Spleen (tissue), 11 donors: Measurements from ENCODE around the gene HMGXB3. TPM values are rescaled to one million over a fixed set of nuclear protein-coding genes. Genes with fewer than 3 reads are reported as not detected.

Source experiments
- DNase-seq: peaks from one replicate; pipeline ENCODE4 v3.0.0-alpha.2; 2020
- H3K27ac ChIP-seq, 8 donors: fragments of 200-600 bp; sonication (generic) in 7 of 8; 1 replicate in 4 of 8; 2 replicates in 4 of 8; pipeline versions ENCODE4 v1.5.0 to v1.8.0; 2016 to 2021; ENCODE audit warnings: inconsistent platforms in 4 of 8, mild to moderate bottlenecking in 4 of 8, moderate library complexity in 1 of 8
- H3K27me3 ChIP-seq, 7 donors: fragments of 200-600 bp; sonication (generic) in 6 of 7; replicated peaks in 1 of 7; 1 replicate in 4 of 7; 2 replicates in 3 of 7; pipeline versions ENCODE4 v1.5.0 to v1.8.0; 2016 to 2021; ENCODE audit warnings: inconsistent platforms in 3 of 7, mild to moderate bottlenecking in 1 of 7
- H3K36me3 ChIP-seq, 6 donors: fragments of 200-600 bp; sonication (generic) in 5 of 6; 1 replicate in 4 of 6; 2 replicates in 2 of 6; pipeline versions ENCODE4 v1.5.0 to v1.8.0; 2016 to 2021; ENCODE audit warnings: inconsistent platforms in 2 of 6
- H3K4me1 ChIP-seq, 6 donors: fragments of 200-600 bp; sonication (generic) in 5 of 6; 1 replicate in 3 of 6; 2 replicates in 3 of 6; pipeline versions ENCODE4 v1.5.0 to v1.8.0; 2016 to 2021; ENCODE audit warnings: inconsistent platforms in 3 of 6
- H3K4me3 ChIP-seq, 8 donors: fragments of 200-600 bp; sonication (generic) in 7 of 8; 1 replicate in 4 of 8; 2 replicates in 4 of 8; pipeline versions ENCODE4 v1.5.0 to v1.8.0; 2016 to 2021; ENCODE audit warnings: inconsistent platforms in 4 of 8, mild to moderate bottlenecking in 4 of 8, moderate library complexity in 2 of 8
- H3K9me3 ChIP-seq, 8 donors: fragments of 200-600 bp; sonication (generic) in 7 of 8; 1 replicate in 4 of 8; 2 replicates in 4 of 8; pipeline versions ENCODE4 v1.5.0 to v1.8.0; 2016 to 2021; ENCODE audit warnings: inconsistent platforms in 4 of 8
- CTCF ChIP-seq, 11 experiments: fragments of 200-600 bp in 7 of 11; fragments of 450-650 bp in 4 of 11; sonication (generic) in 4 of 11; IDR thresholded peaks in 8 of 11; conservative IDR thresholded peaks in 3 of 11; 1 replicate in 7 of 11; 2 replicates in 4 of 11; pipeline versions ENCODE4 v1.4.0 to v1.8.0; 2016 to 2021; ENCODE audit warnings: antibody characterized with exemption in 11 of 11, inconsistent platforms in 4 of 11, mild to moderate bottlenecking in 1 of 11
- POLR2A ChIP-seq, 3 donors: fragments of 450-650 bp; IDR thresholded peaks; one replicate each; pipeline ENCODE4 v1.5.1; 2017; ENCODE audit warnings: antibody characterized with exemption in 3 of 3, mild to moderate bottlenecking in 1 of 3
- POLR2AphosphoS5 ChIP-seq, 3 donors: sonication (generic); formaldehyde crosslinking; IDR thresholded peaks; one replicate each; pipeline ENCODE4 v1.5.1; 2017; ENCODE audit warnings: antibody characterized with exemption in 3 of 3
- WGBS, 5 donors: extraction: QIAGEN DNeasy Blood & Tissue Kit in 3 of 5; methylation state at CpG; one replicate each; pipeline versions ENCODE4 v1.1.5 to v1.1.7; 2013 to 2018; 5-methylcytosine and 5-hydroxymethylcytosine counted together
- intact Hi-C: fragments of 100-400 bp; cut with DNase I; formaldehyde crosslinking; loops from one replicate; pipeline ENCODE4 v1.15.0; 2023; ENCODE audit warnings: low total_unique reads
- polyA plus RNA-seq, 3 donors: library from polyadenylated mRNA; stranded (reverse); fragments of 200-250 nt; gene quantifications; one replicate each; pipeline ENCODE4 v1.2.1, GENCODE V29; 2013
- total RNA-seq, 7 donors: library from RNA; depleted of rRNA in 3 of 7; stranded (reverse); fragments of >200 nt in 3 of 7; fragmentation: NEBNext Ultra II Directional in 4 of 7; extraction: Animal tissue kit (Norgen Biotek cat#: 25700) in 4 of 7; gene quantifications; one replicate each; pipeline versions ENCODE4 v1.1.0 to v1.2.1, GENCODE V29; 2016 to 2021
- donor health status: healthy with polysubstance abuse.
- donor health status: DM: no; HTN: no; CAD: no; lungs with moderate emphysema.
- donor health status: DM: no; HTN: no; CAD: no.
- donor health status: Bipolar disorder and iron deficiency.
- donor health status: healthy.
- donor health status: DM: no; HTN: no; CAD: no.
- donor health status: DM: yes; HTN: yes; CAD: no.

The HMGXB3 gene
- total and polyA plus RNA-seq, 10 donors = 14.3 to 51.7 (median 34.6) TPM

GRCh38 chr5:149999866-150000255, 678 bp upstream of the HMGXB3 start:
- TF ChIP-seq CTCF (IDR thresholded peaks at IDR 0.05 in 8 of 11, conservative IDR thresholded peaks at IDR 0.05 in 3 of 11) = no peak
- no peak for TF ChIP-seq POLR2AphosphoS5 (IDR thresholded peaks at IDR 0.05)
- no peak for TF ChIP-seq POLR2A (IDR thresholded peaks at IDR 0.05)
- H3K4me3 ChIP-seq = peak overlapping the region; percentile 62 to 100 (median 90)
- intact Hi-C loops = no loop called here
- H3K9me3 ChIP-seq = no peaks in the 10 kb centered on the region
- WGBS, 5 donors = 22 to 31% (median 28%) methylated on average over 7 of the region's 7 CpGs
- H3K4me1 ChIP-seq = peaks cover 18 to 58% (median 35%) of the 10 kb centered on the region in 6 donors
- no peak for DNase-seq
- no peaks in the 10 kb centered on the region for H3K27me3 ChIP-seq
- H3K27ac ChIP-seq = peak overlapping the region; percentile 70 to 95 (median 91)
- peaks cover 0 to 37% (median 14%) of the 10 kb centered on the region in 6 donors for H3K36me3 ChIP-seq

GRCh38 chr5:150000990-150001659, 586 bp downstream of the HMGXB3 start:
- Histone ChIP-seq H3K27me3 (no peaks in the 10 kb centered on the region), H3K36me3 (peaks cover 0 to 37% (median 16%) of the 10 kb centered on the region in 6 donors), H3K4me3 (peak overlapping the region; percentile 62 to 100 (median 90)), H3K27ac (peak overlapping the region; percentile 70 to 95 (median 91)), H3K4me1 (peaks cover 18 to 60% (median 35%) of the 10 kb centered on the region in 6 donors), H3K9me3 (no peaks in the 10 kb centered on the region)
- peak; percentile 93 for DNase-seq
- intact Hi-C loops = no loop called here
- 0 to 2% (median 0%) methylated on average over 18 to 44 of the region's 44 CpGs for WGBS, 5 donors
- TF ChIP-seq POLR2AphosphoS5 (IDR thresholded peaks at IDR 0.05) = no peak
- no peak for TF ChIP-seq POLR2A (IDR thresholded peaks at IDR 0.05)
- no peak for TF ChIP-seq CTCF (IDR thresholded peaks at IDR 0.05 in 8 of 11, conservative IDR thresholded peaks at IDR 0.05 in 3 of 11)

- peaks cover 18 to 64% (median 35%) of the 10 kb centered on the region in 6 donors for H3K4me1 ChIP-seq
- WGBS, 5 donors = 11 to 13% (median 12%) methylated on average over 8 of the region's 8 CpGs
- no peak for DNase-seq
- peaks cover 0 to 40% (median 23%) of the 10 kb centered on the region in 6 donors for H3K36me3 ChIP-seq
- intact Hi-C loops = no loop called here
- H3K9me3 ChIP-seq = no peaks in the 10 kb centered on the region
- peak overlapping the region; percentile 62 to 100 (median 90) for H3K4me3 ChIP-seq
- TF ChIP-seq POLR2AphosphoS5 (IDR thresholded peaks at IDR 0.05) (peak in 1 of 3 donors; percentile 33), CTCF (IDR thresholded peaks at IDR 0.05 in 8 of 11, conservative IDR thresholded peaks at IDR 0.05 in 3 of 11) (peak; percentile 51 to 81 (median 73)), POLR2A (IDR thresholded peaks at IDR 0.05) (no peak)
- no peaks in the 10 kb centered on the region for H3K27me3 ChIP-seq
- peak overlapping the region in 7 of 8 donors; percentile 87 to 95 (median 91) for H3K27ac ChIP-seq
Observed at GRCh38 chr5:150001660-150002486, 1.3 kb downstream of the HMGXB3 start.

GRCh38 chr5:150006318-150006717, 5.8 kb downstream of the HMGXB3 start:
- 89 to 97% (median 93%) methylated on average over 4 of the region's 4 CpGs for WGBS, 5 donors
- Histone ChIP-seq H3K27me3 (no peaks in the 10 kb centered on the region), H3K36me3 (peaks cover 0 to 85% (median 53%) of the 10 kb centered on the region in 6 donors), H3K27ac (no peak overlapping the region), H3K4me3 (no peak overlapping the region), H3K9me3 (no peaks in the 10 kb centered on the region), H3K4me1 (peaks cover 13 to 47% (median 22%) of the 10 kb centered on the region in 6 donors)
- no peak for TF ChIP-seq CTCF (IDR thresholded peaks at IDR 0.05 in 8 of 11, conservative IDR thresholded peaks at IDR 0.05 in 3 of 11)
- TF ChIP-seq POLR2AphosphoS5 (IDR thresholded peaks at IDR 0.05) = no peak
- no peak for TF ChIP-seq POLR2A (IDR thresholded peaks at IDR 0.05)
- no peak for DNase-seq
- intact Hi-C loops = no loop called here
